GM12865 (cell line): Measurements from ENCODE around the gene CGB3.
"Not testable (repeated sequence)": the region's sequence is repeated elsewhere in the genome, so short reads cannot be mapped to it uniquely, and the experiment has no call there.

Experiments
- DNase-seq: peaks from one replicate; pipeline ENCODE4 v3.0.0; 2010; ENCODE audit warnings: low read depth
- H3K4me3 ChIP-seq: 2 replicates; pipeline ENCODE4 v1.5.1; 2011; ENCODE audit warnings: mild to moderate bottlenecking, low read depth, low read length, control low read depth
- CTCF ChIP-seq: IDR thresholded peaks from 2 replicates; pipeline ENCODE4 v1.5.1; 2011; ENCODE audit warnings: low read length, control low read depth, low read depth, inconsistent platforms; ENCODE audit not compliant: insufficient read depth; ENCODE audit errors: missing control alignments

Gene CGB3

DNA sequence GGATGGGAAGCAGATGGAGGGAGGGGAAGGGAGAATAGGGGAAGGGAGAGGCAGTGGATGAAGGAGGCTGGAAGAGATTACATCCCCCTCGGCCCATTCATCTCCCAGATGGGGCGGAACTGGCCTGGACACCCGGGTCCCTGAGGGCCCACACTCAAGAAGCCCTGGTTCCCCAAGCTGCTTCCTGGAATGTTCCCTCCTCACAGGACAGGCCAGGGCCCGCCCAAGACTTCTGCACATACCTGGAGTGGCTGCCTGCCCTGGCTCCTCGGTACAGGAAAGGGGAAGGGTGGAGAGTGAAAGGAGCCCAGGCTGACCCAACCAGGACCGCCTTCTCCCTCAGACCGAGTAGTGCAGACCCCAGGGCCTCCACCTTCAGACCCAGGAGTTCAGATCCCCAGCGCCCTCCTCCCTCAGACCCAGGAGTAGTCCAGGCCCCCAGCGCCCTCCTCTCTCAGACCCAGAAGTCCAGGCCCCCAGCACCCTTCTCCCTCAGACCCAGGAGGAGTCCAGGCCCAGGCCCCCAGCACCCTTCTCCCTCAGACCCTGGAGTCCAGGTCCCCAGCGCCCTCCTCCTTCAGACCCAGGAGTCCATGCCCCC lies 40.0 kb upstream of the CGB3 start:
- TF ChIP-seq CTCF = no peak
- H3K4me3 ChIP-seq = no peak overlapping the region
- DNase-seq = no peak

- H3K4me3 ChIP-seq = no peak overlapping the region
- DNase-seq = peak; percentile 22
- no peak for TF ChIP-seq CTCF
Measured at GRCh38 chr19:49061445-49061844, 37.3 kb upstream of the CGB3 start.

- H3K4me3 ChIP-seq = no peak overlapping the region
- DNase-seq = no peak
- no peak for TF ChIP-seq CTCF
Measured at GRCh38 chr19:49061000-49061399, 36.9 kb upstream of the CGB3 start.

DNA sequence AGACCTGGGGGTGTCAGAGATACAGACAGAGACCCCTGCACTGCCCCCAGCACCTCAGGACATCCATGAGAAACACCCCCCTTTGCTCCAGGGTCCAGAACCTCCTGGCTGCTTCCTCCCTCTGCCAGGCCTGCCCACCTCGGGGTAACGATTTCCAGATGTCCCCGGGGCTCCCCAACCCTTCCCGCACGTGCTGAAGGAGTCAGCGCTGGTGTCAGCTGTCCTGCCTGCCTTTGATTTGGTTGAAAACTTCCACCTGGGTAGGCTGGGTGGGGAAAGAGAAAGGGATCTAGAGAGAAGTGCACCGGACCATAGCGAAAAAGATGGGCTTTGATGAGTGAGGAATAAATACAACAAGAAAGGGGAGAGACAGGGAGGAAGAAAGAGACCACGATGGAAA lies 34.9 kb upstream of the CGB3 start:
- TF ChIP-seq CTCF = no peak
- DNase-seq = no peak
- no peak overlapping the region for H3K4me3 ChIP-seq

GRCh38 chr19:49058562-49058961 lies 34.4 kb upstream of the CGB3 start:
- no peak for TF ChIP-seq CTCF
- H3K4me3 ChIP-seq = no peak overlapping the region
- DNase-seq = peak; percentile 34

GRCh38 chr19:49057636-49058234 lies 33.6 kb upstream of the CGB3 start, which contains the start of gene CGB7:
Gene CGB7 (minus strand): TSS chr19:49057749. CDS start chr19:49055375, 2,374 bp downstream.
- TF ChIP-seq CTCF = no peak
- H3K4me3 ChIP-seq = no peak within 1 kb of the TSS
- no peak for DNase-seq

DNA sequence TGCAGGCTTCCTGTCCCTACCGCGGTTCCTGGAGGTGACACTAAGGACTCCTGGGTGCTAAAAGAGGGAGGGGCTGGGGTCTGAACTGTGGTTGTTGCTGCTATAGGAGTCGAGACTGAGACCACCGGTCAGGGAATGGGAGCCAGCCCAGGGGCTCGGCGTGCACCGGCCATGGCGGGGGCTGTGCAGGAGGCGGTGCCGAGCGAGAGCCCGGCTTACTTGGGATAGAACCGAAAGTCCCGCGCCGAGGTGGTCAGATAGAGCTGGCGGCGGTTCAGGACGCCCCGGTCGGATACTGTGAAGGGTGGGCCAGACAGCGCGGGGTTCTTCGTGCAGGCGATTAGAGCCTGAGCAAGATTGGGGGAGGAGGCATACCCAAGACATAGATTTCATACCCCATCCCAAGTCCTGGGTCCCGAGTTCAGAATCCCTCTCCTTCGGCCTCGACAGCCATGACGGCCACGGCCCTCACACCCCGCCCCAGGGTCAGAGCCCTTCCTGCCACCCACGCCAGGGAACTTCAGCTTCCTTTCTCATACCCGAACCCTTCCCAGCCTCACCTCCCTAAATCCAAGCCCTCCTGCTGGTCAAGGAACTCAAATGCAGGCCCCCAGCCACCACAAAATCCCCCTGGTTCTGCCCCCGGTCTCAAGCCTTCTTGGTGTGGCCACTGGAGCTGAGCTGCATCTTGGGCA lies 32.9 kb upstream of the CGB3 start:
- not testable (repeated sequence) for H3K4me3 ChIP-seq, DNase-seq
